ENCODE results near the gene SAMD11. TPM values are rescaled to one million over a fixed set of nuclear protein-coding genes. Genes with fewer than 3 reads are reported as not detected.

Gene SAMD11
- total RNA-seq, 1 experiment from 2014 or later: 2.3 TPM

DNA sequence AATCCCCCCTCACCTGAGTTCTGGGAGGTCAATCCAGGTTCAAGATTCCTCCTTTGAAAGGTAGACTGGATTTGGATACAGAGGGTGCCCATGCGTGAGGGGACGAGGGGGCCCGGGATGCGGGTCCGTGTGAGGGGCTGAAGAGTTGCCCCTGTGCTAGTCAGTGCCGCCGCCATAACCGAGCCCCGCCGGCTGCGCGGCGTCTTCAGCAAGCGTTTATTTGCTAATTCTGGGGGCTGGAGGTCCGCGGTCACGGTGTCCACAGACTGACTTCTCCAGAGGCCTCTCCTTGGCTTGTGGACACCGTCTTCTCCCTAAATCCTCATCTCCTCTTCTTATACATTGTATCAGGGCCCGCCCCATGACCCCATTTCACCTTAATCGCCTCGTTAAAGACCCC, 20.9 kb upstream of the SAMD11 start:
- Mint-ChIP-seq H3K27ac (no peak overlapping the region), H3K4me1 (peaks cover 5% of the 10 kb centered on the region), H3K27me3 (ENCODE audit: low read depth) (peaks cover 73% of the 10 kb centered on the region), H3K36me3 (no peaks in the 10 kb centered on the region), H3K9me3 (peaks cover 3% of the 10 kb centered on the region; the same call in 1 of the 2 replicates), H3K4me3 (no peak overlapping the region)
- TF ChIP-seq, protein P1, sequence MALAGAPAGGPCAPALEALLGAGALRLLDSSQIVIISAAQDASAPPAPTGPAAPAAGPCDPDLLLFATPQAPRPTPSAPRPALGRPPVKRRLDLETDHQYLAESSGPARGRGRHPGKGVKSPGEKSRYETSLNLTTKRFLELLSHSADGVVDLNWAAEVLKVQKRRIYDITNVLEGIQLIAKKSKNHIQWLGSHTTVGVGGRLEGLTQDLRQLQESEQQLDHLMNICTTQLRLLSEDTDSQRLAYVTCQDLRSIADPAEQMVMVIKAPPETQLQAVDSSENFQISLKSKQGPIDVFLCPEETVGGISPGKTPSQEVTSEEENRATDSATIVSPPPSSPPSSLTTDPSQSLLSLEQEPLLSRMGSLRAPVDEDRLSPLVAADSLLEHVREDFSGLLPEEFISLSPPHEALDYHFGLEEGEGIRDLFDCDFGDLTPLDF (CRISPR knock-in tag; IDR thresholded peaks at IDR 0.05): no peak
- TF ChIP-seq HMGA2 (CRISPR knock-in tag; IDR thresholded peaks at IDR 0.05): no peak
- TF ChIP-seq ZNF423 (CRISPR knock-in tag; IDR thresholded peaks at IDR 0.05): no peak
- TF ChIP-seq GRHL2 (CRISPR knock-in tag; IDR thresholded peaks at IDR 0.05; ENCODE audit: insufficient replicate concordance, severe bottlenecking): no peak
- TF ChIP-seq ZNF232 (CRISPR knock-in tag; IDR thresholded peaks at IDR 0.05): no peak
- no peak for TF ChIP-seq JUN (CRISPR knock-in tag; IDR thresholded peaks at IDR 0.05)
- TF ChIP-seq KAT7 (CRISPR knock-in tag; IDR thresholded peaks at IDR 0.05; ENCODE audit: borderline replicate concordance): no peak
- TF ChIP-seq ELF4 (CRISPR knock-in tag; IDR thresholded peaks at IDR 0.05; ENCODE audit: low read depth): no peak
- no peak for TF ChIP-seq JAZF1 (CRISPR knock-in tag; IDR thresholded peaks at IDR 0.05)
- TF ChIP-seq, protein P2, sequence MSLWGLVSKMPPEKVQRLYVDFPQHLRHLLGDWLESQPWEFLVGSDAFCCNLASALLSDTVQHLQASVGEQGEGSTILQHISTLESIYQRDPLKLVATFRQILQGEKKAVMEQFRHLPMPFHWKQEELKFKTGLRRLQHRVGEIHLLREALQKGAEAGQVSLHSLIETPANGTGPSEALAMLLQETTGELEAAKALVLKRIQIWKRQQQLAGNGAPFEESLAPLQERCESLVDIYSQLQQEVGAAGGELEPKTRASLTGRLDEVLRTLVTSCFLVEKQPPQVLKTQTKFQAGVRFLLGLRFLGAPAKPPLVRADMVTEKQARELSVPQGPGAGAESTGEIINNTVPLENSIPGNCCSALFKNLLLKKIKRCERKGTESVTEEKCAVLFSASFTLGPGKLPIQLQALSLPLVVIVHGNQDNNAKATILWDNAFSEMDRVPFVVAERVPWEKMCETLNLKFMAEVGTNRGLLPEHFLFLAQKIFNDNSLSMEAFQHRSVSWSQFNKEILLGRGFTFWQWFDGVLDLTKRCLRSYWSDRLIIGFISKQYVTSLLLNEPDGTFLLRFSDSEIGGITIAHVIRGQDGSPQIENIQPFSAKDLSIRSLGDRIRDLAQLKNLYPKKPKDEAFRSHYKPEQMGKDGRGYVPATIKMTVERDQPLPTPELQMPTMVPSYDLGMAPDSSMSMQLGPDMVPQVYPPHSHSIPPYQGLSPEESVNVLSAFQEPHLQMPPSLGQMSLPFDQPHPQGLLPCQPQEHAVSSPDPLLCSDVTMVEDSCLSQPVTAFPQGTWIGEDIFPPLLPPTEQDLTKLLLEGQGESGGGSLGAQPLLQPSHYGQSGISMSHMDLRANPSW (CRISPR knock-in tag; conservative IDR thresholded peaks at IDR 0.05; ENCODE audit: low read depth): no peak
- TF ChIP-seq, protein P3, sequence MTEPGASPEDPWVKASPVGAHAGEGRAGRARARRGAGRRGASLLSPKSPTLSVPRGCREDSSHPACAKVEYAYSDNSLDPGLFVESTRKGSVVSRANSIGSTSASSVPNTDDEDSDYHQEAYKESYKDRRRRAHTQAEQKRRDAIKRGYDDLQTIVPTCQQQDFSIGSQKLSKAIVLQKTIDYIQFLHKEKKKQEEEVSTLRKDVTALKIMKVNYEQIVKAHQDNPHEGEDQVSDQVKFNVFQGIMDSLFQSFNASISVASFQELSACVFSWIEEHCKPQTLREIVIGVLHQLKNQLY (CRISPR knock-in tag; IDR thresholded peaks at IDR 0.05): no peak
- ChIA-PET POLR2A (interaction anchor here (0.7 kb wide), 1 partner anchor 265 kb away, joined by 3 read pairs; no protein-coding TSS in a partner anchor), CTCF (interaction anchor here (0.7 to 1.1 kb wide), 2 partner anchors 36 to 80 kb away, joined by 3 to 4 read pairs; no protein-coding TSS in a partner anchor)
- DNase-seq (ENCODE audit: low spot score) (no peak), ATAC-seq (no peak)

DNA sequence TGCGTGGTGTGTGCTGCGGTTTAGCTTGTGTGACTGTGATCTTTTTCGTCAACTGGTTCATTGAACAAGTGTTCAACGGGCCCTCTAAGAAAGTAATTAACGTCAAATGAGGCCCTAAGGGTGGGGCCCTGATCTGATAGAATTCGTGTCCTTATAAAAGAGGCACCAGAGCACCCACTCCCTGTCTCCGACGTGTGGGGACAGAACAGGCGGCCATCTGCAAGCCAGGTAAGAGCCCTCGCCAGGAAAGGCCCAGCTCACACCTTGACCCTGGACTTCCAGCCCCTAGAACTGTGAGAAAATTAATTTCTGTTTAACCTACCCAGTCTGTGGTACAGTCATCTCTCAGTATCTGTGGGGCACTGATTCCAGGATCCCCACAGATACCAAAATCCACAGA, 20.4 kb upstream of the SAMD11 start:
- DNase-seq (ENCODE audit: low spot score) (no peak), ATAC-seq (no peak)
- no peaks in the 10 kb centered on the region for H3K36me3 Mint-ChIP-seq
- ChIA-PET POLR2A (no interaction called here), CTCF (interaction anchor here (1.4 to 3.6 kb wide), 2 partner anchors 16 to 34 kb away, joined by 3 to 27 read pairs; no protein-coding TSS in a partner anchor)
- no peaks in the 10 kb centered on the region for H3K9me3 Mint-ChIP-seq
- H3K4me1 Mint-ChIP-seq: peaks cover 7% of the 10 kb centered on the region
- peaks cover 71% of the 10 kb centered on the region for H3K27me3 Mint-ChIP-seq (ENCODE audit: low read depth)
- H3K27ac Mint-ChIP-seq: no peak overlapping the region
- peak overlapping the region; percentile 34; the same call in 1 of the 2 replicates for H3K4me3 Mint-ChIP-seq
- TF ChIP-seq, protein P2 (CRISPR knock-in tag; conservative IDR thresholded peaks at IDR 0.05; ENCODE audit: low read depth): no peak
- TF ChIP-seq, protein P4, sequence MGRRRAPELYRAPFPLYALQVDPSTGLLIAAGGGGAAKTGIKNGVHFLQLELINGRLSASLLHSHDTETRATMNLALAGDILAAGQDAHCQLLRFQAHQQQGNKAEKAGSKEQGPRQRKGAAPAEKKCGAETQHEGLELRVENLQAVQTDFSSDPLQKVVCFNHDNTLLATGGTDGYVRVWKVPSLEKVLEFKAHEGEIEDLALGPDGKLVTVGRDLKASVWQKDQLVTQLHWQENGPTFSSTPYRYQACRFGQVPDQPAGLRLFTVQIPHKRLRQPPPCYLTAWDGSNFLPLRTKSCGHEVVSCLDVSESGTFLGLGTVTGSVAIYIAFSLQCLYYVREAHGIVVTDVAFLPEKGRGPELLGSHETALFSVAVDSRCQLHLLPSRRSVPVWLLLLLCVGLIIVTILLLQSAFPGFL (CRISPR knock-in tag; IDR thresholded peaks at IDR 0.05; ENCODE audit: borderline replicate concordance): no peak
- TF ChIP-seq, protein P5, sequence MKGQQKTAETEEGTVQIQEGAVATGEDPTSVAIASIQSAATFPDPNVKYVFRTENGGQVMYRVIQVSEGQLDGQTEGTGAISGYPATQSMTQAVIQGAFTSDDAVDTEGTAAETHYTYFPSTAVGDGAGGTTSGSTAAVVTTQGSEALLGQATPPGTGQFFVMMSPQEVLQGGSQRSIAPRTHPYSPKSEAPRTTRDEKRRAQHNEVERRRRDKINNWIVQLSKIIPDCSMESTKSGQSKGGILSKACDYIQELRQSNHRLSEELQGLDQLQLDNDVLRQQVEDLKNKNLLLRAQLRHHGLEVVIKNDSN (CRISPR knock-in tag; IDR thresholded peaks at IDR 0.05): no peak
- no peak for TF ChIP-seq JAZF1 (CRISPR knock-in tag; IDR thresholded peaks at IDR 0.05)
- TF ChIP-seq MYBL2 (CRISPR knock-in tag; IDR thresholded peaks at IDR 0.05): no peak
- TF ChIP-seq, protein P6, sequence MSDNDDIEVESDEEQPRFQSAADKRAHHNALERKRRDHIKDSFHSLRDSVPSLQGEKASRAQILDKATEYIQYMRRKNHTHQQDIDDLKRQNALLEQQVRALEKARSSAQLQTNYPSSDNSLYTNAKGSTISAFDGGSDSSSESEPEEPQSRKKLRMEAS (CRISPR knock-in tag; IDR thresholded peaks at IDR 0.05): no peak
- TF ChIP-seq ESRRA (CRISPR knock-in tag; IDR thresholded peaks at IDR 0.05; ENCODE audit: borderline replicate concordance): no peak
- no peak for TF ChIP-seq HMGA2 (CRISPR knock-in tag; IDR thresholded peaks at IDR 0.05)
- no peak for TF ChIP-seq ZNF416 (CRISPR knock-in tag; IDR thresholded peaks at IDR 0.05)
- TF ChIP-seq FOXP1 (CRISPR knock-in tag; IDR thresholded peaks at IDR 0.05; ENCODE audit: borderline replicate concordance): no peak
- TF ChIP-seq, protein P7, sequence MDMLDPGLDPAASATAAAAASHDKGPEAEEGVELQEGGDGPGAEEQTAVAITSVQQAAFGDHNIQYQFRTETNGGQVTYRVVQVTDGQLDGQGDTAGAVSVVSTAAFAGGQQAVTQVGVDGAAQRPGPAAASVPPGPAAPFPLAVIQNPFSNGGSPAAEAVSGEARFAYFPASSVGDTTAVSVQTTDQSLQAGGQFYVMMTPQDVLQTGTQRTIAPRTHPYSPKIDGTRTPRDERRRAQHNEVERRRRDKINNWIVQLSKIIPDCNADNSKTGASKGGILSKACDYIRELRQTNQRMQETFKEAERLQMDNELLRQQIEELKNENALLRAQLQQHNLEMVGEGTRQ (CRISPR knock-in tag; IDR thresholded peaks at IDR 0.05): no peak
